SW480 (cell line): ENCODE data around the gene ADORA2A.

ENCODE experiments used
- DNase-seq: peaks from one replicate; pipeline ENCODE4 v3.0.0-alpha.2; 2016; ENCODE audit warnings: low spot score

The ADORA2A gene

GRCh38 chr22:24403346-24403745 lies 24.1 kb upstream of the ADORA2A start:
- no peak for DNase-seq

DNA sequence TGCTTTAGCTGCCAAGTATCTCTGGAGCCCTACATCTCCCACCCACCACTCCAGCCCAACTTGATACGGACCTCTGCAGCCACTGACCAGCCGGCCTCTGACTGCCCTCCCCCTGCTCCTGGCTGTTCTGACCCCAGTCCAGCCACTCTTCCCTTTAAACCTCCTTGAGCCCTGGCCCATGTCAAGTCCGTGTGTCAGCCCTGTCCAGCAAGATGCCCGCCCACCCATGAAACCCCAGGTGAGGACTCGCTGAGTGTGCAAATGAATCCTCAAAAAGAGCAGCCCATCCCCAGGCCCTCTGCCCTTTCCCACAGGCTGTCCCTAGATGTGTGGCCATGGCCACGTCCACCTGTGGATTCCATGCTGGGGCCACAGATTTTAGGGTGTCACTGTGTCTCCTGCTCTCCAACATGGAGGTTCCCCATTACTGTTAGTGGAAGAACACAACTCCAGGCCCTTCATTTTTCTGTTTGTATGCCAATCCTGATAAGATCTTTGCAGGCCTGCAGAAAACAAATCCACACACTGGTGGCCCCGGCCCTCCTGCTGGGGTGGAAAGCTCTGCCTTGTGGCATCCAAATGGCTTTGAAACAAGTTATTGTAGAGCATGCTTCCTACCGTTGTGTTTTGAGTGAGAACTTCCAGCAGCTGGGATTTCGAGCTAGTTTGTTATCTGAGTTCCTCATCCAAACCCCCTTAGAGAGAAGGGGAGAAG lies 22.7 kb upstream of the ADORA2A start:
- no peak for DNase-seq

- DNase-seq = no peak
Observed at GRCh38 chr22:24405631-24406321, 21.6 kb upstream of the ADORA2A start.

DNA sequence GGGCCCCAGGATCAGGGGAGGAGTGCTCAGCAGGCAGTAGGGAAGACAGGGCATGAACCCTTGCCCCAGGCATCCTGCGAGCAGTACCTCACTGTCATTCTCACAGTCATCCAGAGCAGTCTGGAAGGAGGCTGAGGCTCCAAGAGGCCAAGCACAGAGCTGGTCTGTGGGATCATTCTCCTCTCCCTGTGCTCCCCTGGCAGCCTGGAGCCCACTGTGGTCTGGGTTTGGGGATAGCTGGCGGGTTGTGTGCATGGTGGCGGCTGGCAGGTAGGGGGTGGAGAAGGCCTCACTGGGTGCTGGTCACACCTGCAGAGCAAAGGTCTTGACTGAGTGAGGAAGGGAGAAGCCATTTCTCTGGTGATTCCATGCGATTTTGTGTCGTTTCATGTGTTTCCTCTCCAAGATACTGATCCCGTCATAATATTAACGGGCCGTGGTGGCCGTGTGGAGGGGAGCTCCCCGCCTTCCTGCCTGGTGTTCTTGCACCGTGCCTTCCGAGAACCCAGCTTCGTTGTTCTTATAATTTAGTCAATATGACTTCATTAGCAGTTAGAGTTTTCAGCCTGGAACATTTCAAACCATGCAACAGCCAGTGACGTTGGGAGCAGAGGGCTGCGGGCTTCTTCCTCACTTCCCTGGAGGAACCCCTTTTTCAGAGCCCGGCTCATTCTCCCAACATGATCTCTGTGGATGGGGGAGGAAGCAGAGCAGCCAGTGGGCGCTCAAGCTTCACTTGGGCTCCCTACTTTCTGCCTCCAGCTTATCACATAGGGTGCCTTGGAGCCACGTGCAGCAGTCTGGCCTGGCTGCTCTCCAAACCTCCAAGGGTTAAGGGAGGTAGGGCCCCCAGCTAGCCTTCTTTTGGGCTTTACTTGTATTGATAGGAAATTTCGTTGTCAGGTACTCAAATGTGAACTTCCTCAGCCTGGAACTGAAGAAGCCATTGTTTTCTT lies 20.8 kb upstream of the ADORA2A start:
- no peak for DNase-seq

DNA sequence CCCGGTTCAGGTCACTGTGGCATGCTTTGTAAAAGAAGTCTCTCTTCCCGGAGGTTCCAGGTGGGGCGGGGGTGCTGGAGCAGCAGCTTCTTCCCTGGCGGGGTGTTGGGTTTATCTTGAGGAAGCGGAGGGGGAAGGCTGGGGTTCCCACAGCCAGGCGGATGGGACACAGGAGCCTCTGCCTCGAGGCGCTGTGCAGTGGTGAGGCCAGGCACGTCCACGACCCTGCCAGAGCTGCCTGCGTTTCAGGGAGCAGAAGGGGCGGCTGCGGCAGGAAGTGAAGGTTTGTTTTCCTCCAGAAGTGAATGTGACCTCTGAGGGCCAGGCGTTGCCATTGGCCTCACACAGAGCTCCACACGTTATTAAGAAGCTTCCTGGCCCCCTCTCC lies 20.1 kb upstream of the ADORA2A start:
- no peak for DNase-seq

DNA sequence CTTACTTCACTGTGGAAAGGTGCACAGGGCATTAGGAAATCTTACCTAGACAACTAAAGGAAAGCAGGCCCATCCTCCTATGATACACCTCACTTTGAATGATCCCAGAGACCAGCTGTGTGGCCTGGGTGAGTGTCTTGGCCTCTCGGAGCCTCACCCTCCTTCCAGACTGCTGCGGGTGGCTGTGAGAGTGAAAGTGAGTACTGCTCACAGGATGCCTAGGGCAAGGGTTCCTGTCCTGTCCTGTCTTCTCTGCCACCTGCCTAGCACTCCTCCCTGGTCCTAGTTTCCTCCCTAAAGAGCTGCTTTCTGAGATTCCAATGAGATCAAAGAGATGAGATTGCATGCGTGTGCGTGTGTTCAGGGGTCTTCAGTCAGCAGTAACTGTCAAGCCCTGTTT lies 19.5 kb upstream of the ADORA2A start:
- DNase-seq = no peak

DNA sequence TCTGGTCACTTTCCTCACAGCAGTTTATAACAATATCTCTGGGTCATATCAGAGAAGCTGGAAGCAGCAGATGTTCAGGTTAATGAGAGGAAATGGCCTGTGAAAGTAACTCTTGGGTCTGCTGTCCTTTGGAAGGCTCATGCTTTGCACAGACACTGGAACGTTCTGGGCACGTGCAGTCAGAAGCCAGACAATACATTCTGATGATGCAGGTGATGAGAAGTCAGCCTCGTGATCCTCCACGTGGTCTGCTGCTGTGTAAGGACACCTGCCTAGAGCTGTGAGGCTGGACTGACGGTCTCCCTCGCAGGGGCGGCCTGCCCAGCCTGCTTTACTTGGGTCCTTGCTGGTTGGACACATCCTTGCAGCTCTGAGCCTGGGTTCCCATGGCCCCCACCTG lies 18.8 kb upstream of the ADORA2A start:
- DNase-seq = no peak

- no peak for DNase-seq
Observed at GRCh38 chr22:24409707-24410106, 17.7 kb upstream of the ADORA2A start.

GRCh38 chr22:24410110-24410856 lies 17.1 kb upstream of the ADORA2A start:
- DNase-seq = no peak

GRCh38 chr22:24411256-24412004 lies 16.0 kb upstream of the ADORA2A start:
- DNase-seq = no peak

DNA sequence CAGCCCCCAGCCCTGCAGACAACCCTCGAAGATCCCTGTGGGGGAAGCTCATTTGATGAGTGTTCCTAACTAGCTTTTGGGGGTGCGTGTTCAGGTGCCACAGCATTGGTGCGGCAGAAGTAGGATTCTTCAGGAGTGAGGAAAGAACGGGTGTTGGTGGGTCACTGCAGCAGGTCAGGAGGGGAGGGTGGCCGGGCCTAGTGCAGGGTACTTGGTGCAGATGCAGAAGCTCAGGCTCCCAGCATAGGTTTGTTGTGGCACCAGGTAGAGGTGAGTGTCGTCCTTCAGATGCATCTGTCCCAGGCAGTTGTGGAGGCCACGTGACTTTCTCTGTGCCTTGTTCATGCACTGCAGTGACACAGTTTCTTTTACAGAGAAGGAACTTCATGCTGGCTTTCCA lies 15.1 kb upstream of the ADORA2A start:
- DNase-seq = no peak

- no peak for DNase-seq
Observed at GRCh38 chr22:24413271-24413670, 14.1 kb upstream of the ADORA2A start.

DNA sequence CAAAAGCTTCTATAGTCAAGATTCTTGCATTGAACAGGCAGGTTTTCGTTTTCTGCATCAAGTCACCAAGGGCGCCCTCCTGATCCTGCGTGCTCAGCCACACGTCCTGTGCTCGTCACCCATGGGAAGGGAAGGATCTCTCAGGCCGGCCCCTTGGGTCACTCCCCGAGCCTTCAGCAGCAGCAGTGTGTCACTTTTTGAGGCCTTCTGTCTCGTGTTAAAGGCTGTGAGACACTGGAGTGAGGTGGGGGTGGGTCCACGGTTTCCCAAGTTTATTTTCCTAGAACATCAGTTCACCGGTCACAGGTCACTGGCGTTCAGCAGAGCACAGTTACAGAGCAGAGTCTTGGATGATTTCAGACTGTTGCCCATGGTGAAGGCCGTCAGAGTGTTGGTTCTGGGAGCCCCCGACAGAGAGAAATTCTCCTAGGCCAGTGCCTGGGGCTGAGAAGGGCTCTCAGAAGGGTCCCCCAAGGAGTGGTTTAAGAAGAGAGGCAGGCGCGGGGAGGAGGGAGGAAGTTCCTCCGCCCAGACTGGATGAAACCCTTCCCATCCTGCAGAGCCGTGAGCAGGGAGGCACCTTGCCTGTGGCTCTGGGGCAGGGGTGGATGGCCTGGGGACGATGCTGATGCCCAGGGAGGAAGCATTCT lies 13.5 kb upstream of the ADORA2A start:
- no peak for DNase-seq

GRCh38 chr22:24414523-24414922 lies 12.9 kb upstream of the ADORA2A start:
- DNase-seq = no peak

DNA sequence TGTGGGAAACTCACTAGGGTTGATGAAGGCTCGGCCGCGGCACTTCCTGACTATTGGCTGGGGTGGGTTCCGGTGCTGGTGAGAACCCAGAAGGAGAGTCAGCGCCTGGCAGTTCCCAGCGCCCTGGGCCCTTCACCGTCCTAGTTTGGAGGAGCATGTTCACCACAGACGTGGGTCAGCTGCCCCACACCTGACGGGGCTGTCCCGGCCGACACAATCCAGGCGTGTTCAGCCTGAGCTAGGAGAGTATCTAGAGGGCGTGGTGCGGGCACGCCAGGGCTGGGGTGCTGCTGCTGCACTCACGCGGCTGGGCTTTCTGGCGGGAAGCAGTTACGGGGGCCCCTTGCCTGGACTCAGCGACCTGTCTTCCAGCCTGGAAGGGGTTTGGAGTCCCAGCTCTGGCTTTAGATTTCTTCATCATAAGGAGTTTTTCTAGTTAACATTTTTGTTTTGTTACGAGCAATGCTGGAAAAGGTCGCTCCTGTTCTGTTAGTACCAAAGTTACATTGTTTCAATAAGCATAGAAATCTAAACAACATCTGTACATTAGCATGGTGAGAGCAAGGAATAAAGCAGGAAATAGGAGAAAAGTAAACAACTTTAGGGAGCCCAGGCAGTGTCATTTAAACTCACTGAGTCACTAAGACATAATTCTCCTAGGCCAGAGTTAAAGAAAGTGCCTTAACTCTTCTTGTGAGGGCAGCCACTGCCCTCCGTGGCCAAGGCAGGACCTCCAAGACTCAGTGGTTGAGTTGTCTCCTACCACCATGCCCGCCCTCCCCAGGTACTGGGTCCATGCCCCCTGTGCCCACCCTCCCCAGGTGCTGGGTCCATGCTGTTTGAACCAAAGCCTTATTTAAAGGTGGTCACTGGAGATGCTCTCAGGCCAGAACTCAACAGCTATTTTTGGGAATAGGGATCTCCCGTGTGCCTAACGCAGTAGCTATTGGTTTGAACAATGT lies 12.1 kb upstream of the ADORA2A start:
- no peak for DNase-seq

DNA sequence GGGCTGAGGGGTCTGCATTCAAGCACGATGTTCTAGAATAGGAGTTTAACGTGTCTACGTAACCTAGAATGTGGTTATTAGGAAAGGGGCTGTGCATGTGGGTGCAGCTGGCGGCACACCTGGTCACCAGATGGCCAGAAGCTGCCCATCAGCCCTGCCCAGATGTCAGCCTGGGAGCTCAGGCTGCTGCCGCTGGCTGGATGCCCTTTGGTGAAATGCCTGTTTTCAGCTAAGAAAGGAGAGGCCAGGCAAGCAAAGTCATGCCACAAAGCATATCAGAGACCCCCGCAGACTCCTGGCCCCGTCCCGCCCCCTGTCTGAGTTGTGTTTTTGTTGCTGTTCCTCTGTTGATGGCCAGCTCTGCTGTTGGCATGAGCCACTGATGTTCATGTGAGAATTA lies 11.3 kb upstream of the ADORA2A start:
- DNase-seq = no peak

GRCh38 chr22:24416611-24417010 lies 10.8 kb upstream of the ADORA2A start:
- DNase-seq = no peak

DNA sequence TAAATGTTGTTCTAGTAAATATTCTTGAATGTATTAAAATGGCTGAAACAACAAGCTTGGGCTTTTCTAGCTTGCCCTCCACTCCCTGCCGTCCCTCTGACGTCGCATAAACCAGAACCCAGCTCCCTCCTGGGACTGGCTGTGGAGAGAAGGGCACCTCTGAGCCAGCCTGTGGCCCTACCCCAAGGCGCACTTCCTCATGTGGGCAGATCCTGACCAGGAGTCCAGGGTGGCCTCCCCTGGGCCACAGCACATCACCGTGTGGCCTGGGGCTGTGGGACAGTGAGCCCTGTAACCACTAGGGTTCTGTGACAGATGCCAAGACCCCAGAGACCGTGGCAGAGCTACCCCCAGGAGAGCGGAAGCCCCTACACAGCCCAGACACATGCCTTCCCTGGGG lies 10.2 kb upstream of the ADORA2A start:
- no peak for DNase-seq

DNA sequence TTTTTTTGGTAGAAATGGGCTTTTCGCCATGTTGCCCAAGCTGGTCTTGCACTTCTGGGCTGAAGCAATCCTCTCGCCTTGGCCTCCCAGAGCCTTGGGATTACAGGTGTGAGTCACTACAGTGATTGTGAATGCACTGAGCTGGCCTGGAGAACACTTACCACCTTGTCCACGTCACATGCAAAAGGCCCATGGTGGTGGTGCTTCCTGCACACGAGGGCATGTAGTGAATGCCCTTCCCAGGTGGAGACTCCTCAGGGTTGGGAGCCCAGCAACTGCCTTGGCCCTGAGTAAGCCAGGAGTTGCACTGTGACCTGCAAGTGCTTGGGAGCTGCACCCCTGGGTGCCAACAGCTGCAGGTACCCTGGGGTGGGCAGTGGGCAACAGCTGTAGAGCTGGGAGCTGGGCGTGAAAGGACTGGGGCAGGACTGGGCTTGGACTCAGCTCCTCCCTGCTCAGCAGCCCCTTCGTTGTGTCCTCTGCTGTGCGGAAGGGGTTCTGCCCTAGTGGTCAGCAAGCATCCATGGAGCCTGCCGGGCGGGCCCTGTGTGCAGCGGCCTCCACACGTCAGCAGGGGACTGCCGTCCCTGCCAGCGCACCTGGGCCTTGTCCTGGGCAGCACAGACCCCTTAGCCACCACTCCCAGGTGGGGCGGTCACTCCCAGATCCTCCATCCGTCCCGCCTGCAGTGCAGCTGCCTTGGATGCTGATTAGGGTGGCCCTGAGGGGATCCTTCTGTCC lies 9.3 kb upstream of the ADORA2A start:
- DNase-seq = no peak
